GM12878 (cell line): ENCODE data around the gene FXYD7. TPM values are rescaled to one million over a fixed set of nuclear protein-coding genes. Genes with fewer than 3 reads are reported as not detected.

Experiments
- ATAC-seq: fragments of 200-7000 bp; cut with Tn5 transposase; 3 replicates; pipeline ENCODE4 v1.9.1; 2020; ENCODE audit warnings: mild to moderate bottlenecking, moderate library complexity
- BruUV-seq: library from RNA; stranded (reverse); fragments of 400-500 nt; replicated peaks from 2 replicates; lab custom pipeline; 2021; lab: Mats Ljungman, UMichigan
- CTCF ChIA-PET: fragments of 300-600 bp; sonication (Branson Sonifier 250); formaldehyde crosslinking; extraction: SDS; loops from one replicate; lab custom pipeline; 2021; ENCODE audit warnings: inconsistent platforms; lab: Yijun Ruan, JAX
- POLR2A ChIA-PET: fragments of 350-600 bp; formaldehyde crosslinking; extraction: SDS; loops from one replicate; lab custom pipeline; 2021; ENCODE audit warnings: inconsistent platforms; lab: Charles Lee
- RAD21 ChIA-PET: fragments of 300-600 bp; sonication (Branson Sonifier 250); formaldehyde crosslinking; loops from one replicate; lab custom pipeline; 2023; ENCODE audit warnings: antibody characterized with exemption; ENCODE audit not compliant: unreplicated experiment; lab: Charles Lee
- SMC1A ChIA-PET: fragments of 300-600 bp; sonication (Branson Sonifier 250); formaldehyde crosslinking; loops from one replicate; lab custom pipeline; 2023; ENCODE audit not compliant: unreplicated experiment, uncharacterized antibody; lab: Charles Lee
- DNase-seq: peaks from one replicate; pipeline ENCODE4 v3.0.0-alpha.2; 2011; ENCODE audit warnings: low read depth, low spot score
- FAIRE-seq: peaks from 3 replicates; lab custom pipeline; 2011; peaks lifted over from hg19 to GRCh38; lab: Jason Lieb, UNC
- H2AFZ ChIP-seq: 2 replicates; pipeline ENCODE4 v1.6.0; 2011; ENCODE audit warnings: low read depth, low read length, control low read depth; ENCODE audit not compliant: control insufficient read depth
- H3K27ac ChIP-seq: 2 replicates; pipeline ENCODE4 v1.5.1; 2011; ENCODE audit warnings: control low read depth; ENCODE audit not compliant: control insufficient read depth, insufficient read depth
- H3K27me3 ChIP-seq, 2 experiments: replicated peaks in 1 of 2; 2 replicates each; pipeline versions ENCODE4 v1.6.0 to v1.6.1; 2011; ENCODE audit warnings: low read length in 1 of 2; ENCODE audit not compliant: control insufficient read depth in 2 of 2, insufficient read depth in 2 of 2
- H3K36me3 ChIP-seq, 2 experiments: 2 replicates each; pipeline ENCODE4 v1.5.1; 2011; ENCODE audit warnings: low read length in 1 of 2; ENCODE audit not compliant: control insufficient read depth in 2 of 2, insufficient read depth in 2 of 2
- H3K4me1 ChIP-seq: 2 replicates; pipeline ENCODE4 v1.6.1; 2011; ENCODE audit warnings: mild to moderate bottlenecking, low read length, moderate library complexity, mixed read lengths; ENCODE audit not compliant: control insufficient read depth, insufficient read depth
- H3K4me2 ChIP-seq: 2 replicates; pipeline ENCODE4 v1.6.0; 2011; ENCODE audit warnings: control low read depth; ENCODE audit not compliant: control insufficient read depth, insufficient read depth
- H3K4me3 ChIP-seq: fragments of 200-600 bp; sonication (generic); 2 replicates; pipeline ENCODE4 v1.5.1; 2016
- H3K79me2 ChIP-seq: 2 replicates; pipeline ENCODE4 v1.6.0; 2011; ENCODE audit warnings: low read length; ENCODE audit not compliant: control insufficient read depth, insufficient read depth
- H3K9ac ChIP-seq: 2 replicates; pipeline ENCODE4 v1.8.0; 2011; ENCODE audit warnings: low read length, control low read depth, mixed read lengths; ENCODE audit not compliant: control insufficient read depth, insufficient read depth
- H3K9me3 ChIP-seq: replicated peaks from 3 replicates; pipeline ENCODE4 v1.5.1; 2011; ENCODE audit warnings: mild to moderate bottlenecking, low read length; ENCODE audit not compliant: control insufficient read depth, insufficient read depth
- H4K20me1 ChIP-seq: 2 replicates; pipeline ENCODE4 v1.6.0; 2011; ENCODE audit not compliant: control insufficient read depth, insufficient read depth
- CHD4 ChIP-seq: fragments of 200-600 bp; sonication (generic); IDR thresholded peaks from 2 replicates; pipeline ENCODE4 v1.6.1; 2016; ENCODE audit warnings: mild to moderate bottlenecking
- EED ChIP-seq: sonication (generic); IDR thresholded peaks from 2 replicates; pipeline ENCODE4 v1.6.1; 2016; ENCODE audit warnings: antibody characterized with exemption, low read depth
- ETV6 ChIP-seq, 2 experiments: fragments of 450-650 bp in 1 of 2; IDR thresholded peaks in 1 of 2; conservative IDR thresholded peaks in 1 of 2; 2 replicates each; pipeline ENCODE4 v1.6.1; 2014; ENCODE audit warnings: antibody characterized with exemption in 1 of 2, borderline replicate concordance in 1 of 2, low read depth in 1 of 2, mild to moderate bottlenecking in 1 of 2, moderate library complexity in 1 of 2
- FOS ChIP-seq: IDR thresholded peaks from 3 replicates; pipeline ENCODE4 v1.6.1; 2011; ENCODE audit warnings: borderline replicate concordance; ENCODE audit not compliant: insufficient read length; ENCODE audit errors: extremely low read depth
- IKZF1 ChIP-seq: fragments of 450-650 bp; conservative IDR thresholded peaks from 2 replicates; pipeline ENCODE4 v1.6.1; 2017; ENCODE audit warnings: antibody characterized with exemption, mild to moderate bottlenecking
- IKZF2 ChIP-seq, 2 experiments: fragments of 450-650 bp; IDR thresholded peaks; 2 replicates each; pipeline ENCODE4 v1.6.1; 2017; ENCODE audit warnings: mild to moderate bottlenecking in 2 of 2, moderate library complexity in 2 of 2
- JUNB ChIP-seq: IDR thresholded peaks from 2 replicates; pipeline ENCODE4 v1.6.1; 2016; ENCODE audit warnings: antibody characterized with exemption, mild to moderate bottlenecking
- RBBP5 ChIP-seq: fragments of 200-600 bp; sonication (generic); conservative IDR thresholded peaks from 2 replicates; pipeline ENCODE4 v1.6.1; 2016
- STAT3 ChIP-seq: IDR thresholded peaks from 2 replicates; pipeline ENCODE4 v1.6.1; 2011; ENCODE audit warnings: low read depth, low read length, improper control_type of control experiment
- TCF3 ChIP-seq: IDR thresholded peaks from 2 replicates; pipeline ENCODE4 v1.6.1; 2012; ENCODE audit warnings: low read depth, mild to moderate bottlenecking, low read length, borderline replicate concordance; ENCODE audit not compliant: insufficient read depth
- WGBS: methylation state at CpG from one replicate; pipeline ENCODE4 v1.1.6; 2016; ENCODE audit warnings: low lambda C conversion rate; ENCODE audit not compliant: insufficient replicate concordance, insufficient coverage; ENCODE audit errors: missing lambda C conversion rate; 5-methylcytosine and 5-hydroxymethylcytosine counted together
- in situ Hi-C: fragments of 300-500 bp; cut with MboI; formaldehyde crosslinking; loops from 9 replicates; pipeline ENCODE4 v1.14.3; 2018; ENCODE audit warnings: mixed read lengths
- intact Hi-C: fragments of 100-400 bp; cut with micrococcal nuclease; formaldehyde crosslinking; loops from one replicate; pipeline ENCODE4 v1.14.2; 2022; ENCODE audit not compliant: unreplicated experiment
- polyA plus RNA-seq, 11 experiments: library from polyadenylated mRNA; depleted of rRNA in 4 of 11; unstranded in 6 of 11; stranded (reverse) in 5 of 11; fragments of >200 nt; fragmentation: Nextera tagmentation in 4 of 11; fragmentation: Illumina TruSeq in 1 of 11; extraction: Ambion mirVana in 4 of 11; extraction: Trizol in 1 of 11; gene quantifications; 1 replicate in 1 of 11; 2 replicates in 10 of 11; pipeline versions ENCODE4 v1.2.1 to v1.2.3, GENCODE V29; 2011 to 2016; ENCODE audit warnings: inconsistent platforms in 2 of 11, missing spikeins in 2 of 11, low read depth in 1 of 11
- total RNA-seq, 4 experiments: library from RNA; depleted of rRNA in 3 of 4; stranded (reverse); fragments of >200 nt in 3 of 4; fragmentation: Illumina TruSeq in 1 of 4; extraction: Trizol in 1 of 4; gene quantifications; 2 replicates each; pipeline versions ENCODE4 v1.2.1 to v1.2.3, GENCODE V29; 2013 to 2021
- TF ChIP-seq, protein P1 (sequence below): IDR thresholded peaks from 2 replicates; pipeline ENCODE4 v1.6.1; 2012; ENCODE audit warnings: improper control_type of control experiment, low read depth, low read length; ENCODE audit not compliant: insufficient replicate concordance

Gene FXYD7
- total and polyA plus RNA-seq, 10 of the 15 experiments (the other 5 are each of a cell fraction or from before 2014, with no cell fraction given): 0.07 to 0.28 (median 0.12) TPM; not detected in 7

- TF ChIP-seq, protein P1, sequence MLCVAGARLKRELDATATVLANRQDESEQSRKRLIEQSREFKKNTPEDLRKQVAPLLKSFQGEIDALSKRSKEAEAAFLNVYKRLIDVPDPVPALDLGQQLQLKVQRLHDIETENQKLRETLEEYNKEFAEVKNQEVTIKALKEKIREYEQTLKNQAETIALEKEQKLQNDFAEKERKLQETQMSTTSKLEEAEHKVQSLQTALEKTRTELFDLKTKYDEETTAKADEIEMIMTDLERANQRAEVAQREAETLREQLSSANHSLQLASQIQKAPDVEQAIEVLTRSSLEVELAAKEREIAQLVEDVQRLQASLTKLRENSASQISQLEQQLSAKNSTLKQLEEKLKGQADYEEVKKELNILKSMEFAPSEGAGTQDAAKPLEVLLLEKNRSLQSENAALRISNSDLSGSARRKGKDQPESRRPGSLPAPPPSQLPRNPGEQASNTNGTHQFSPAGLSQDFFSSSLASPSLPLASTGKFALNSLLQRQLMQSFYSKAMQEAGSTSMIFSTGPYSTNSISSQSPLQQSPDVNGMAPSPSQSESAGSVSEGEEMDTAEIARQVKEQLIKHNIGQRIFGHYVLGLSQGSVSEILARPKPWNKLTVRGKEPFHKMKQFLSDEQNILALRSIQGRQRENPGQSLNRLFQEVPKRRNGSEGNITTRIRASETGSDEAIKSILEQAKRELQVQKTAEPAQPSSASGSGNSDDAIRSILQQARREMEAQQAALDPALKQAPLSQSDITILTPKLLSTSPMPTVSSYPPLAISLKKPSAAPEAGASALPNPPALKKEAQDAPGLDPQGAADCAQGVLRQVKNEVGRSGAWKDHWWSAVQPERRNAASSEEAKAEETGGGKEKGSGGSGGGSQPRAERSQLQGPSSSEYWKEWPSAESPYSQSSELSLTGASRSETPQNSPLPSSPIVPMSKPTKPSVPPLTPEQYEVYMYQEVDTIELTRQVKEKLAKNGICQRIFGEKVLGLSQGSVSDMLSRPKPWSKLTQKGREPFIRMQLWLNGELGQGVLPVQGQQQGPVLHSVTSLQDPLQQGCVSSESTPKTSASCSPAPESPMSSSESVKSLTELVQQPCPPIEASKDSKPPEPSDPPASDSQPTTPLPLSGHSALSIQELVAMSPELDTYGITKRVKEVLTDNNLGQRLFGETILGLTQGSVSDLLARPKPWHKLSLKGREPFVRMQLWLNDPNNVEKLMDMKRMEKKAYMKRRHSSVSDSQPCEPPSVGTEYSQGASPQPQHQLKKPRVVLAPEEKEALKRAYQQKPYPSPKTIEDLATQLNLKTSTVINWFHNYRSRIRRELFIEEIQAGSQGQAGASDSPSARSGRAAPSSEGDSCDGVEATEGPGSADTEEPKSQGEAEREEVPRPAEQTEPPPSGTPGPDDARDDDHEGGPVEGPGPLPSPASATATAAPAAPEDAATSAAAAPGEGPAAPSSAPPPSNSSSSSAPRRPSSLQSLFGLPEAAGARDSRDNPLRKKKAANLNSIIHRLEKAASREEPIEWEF: no peak
- TF ChIP-seq EED: no peak
- TF ChIP-seq IKZF2 (IDR thresholded peaks at IDR 0.05): peak; percentile 38 to 50; a peak in 2 of 4 replicates
- no peak for TF ChIP-seq STAT3
- TF ChIP-seq IKZF1: 0 out of 2 replicates have a peak, but pooled peaks have one; percentile 46
- no peak for TF ChIP-seq CHD4
Measured at GRCh38 chr19:35107545-35107944, 35.5 kb upstream of the FXYD7 start (continued).

- CTCF ChIA-PET: interaction anchor here (1.2 kb wide), 1 partner anchor 29 kb away, joined by 5 read pairs; no protein-coding TSS in a partner anchor
- no peak for FAIRE-seq
- H3K36me3 ChIP-seq: no peaks in the 10 kb centered on the region
- TF ChIP-seq TCF3 (no peak), FOS (no peak), JUNB (no peak), ETV6 (conservative IDR thresholded peaks at IDR 0.05 in 1 of 2, IDR thresholded peaks at IDR 0.05 in 1 of 2; ENCODE audit: borderline replicate concordance in 1 of 2, low read depth in 1 of 2) (no peak), RBBP5 (no peak)
- TF ChIP-seq, protein P1: no peak
Measured at GRCh38 chr19:35108730-35109129, 34.3 kb upstream of the FXYD7 start.

More at GRCh38 chr19:35108730-35109129, 34.3 kb upstream of the FXYD7 start:
- no peaks in the 10 kb centered on the region for H3K79me2 ChIP-seq
- ChIA-PET RAD21 (no interaction called here), SMC1A (no interaction called here), POLR2A (no interaction called here)
- no peak for DNase-seq
- no peak for ATAC-seq
- intact Hi-C loops: no loop called here
- H3K4me2 ChIP-seq: no peak overlapping the region
- H3K27me3 ChIP-seq: peaks cover 0 to 2% of the 10 kb centered on the region in 2 experiments; a peak in 1 of 4 replicates
- in situ Hi-C loops: no loop called here
- H3K4me1 ChIP-seq: no peaks in the 10 kb centered on the region
- WGBS: 48% methylated on average over 10 of the region's 11 CpGs
- BruUV-seq: no TSS peak
- H4K20me1 ChIP-seq: no peaks in the 10 kb centered on the region
- H3K9me3 ChIP-seq: no peaks in the 10 kb centered on the region; the same call in 2 of the 3 replicates
- H3K9ac ChIP-seq: no peak overlapping the region
- no peak overlapping the region for H2AFZ ChIP-seq
- H3K4me3 ChIP-seq: no peak overlapping the region
- H3K27ac ChIP-seq: no peak overlapping the region
